CD8-positive, alpha-beta memory T cell (primary cell): Measurements from ENCODE around the gene PRR33. TPM values are rescaled to one million over a fixed set of nuclear protein-coding genes. Genes with fewer than 3 reads are reported as not detected.
A peak's percentile ranks its signal among the peaks of the same experiment; 100 is the strongest.

ENCODE experiments used
- CTCF ChIA-PET: fragments of 350-600 bp; sonication (Branson Sonifier 250); formaldehyde crosslinking; loops from one replicate; lab custom pipeline; 2021; ENCODE audit warnings: antibody characterized with exemption; lab: Charles Lee
- POLR2A ChIA-PET: fragments of 350-600 bp; sonication (Branson Sonifier 250); formaldehyde crosslinking; loops from one replicate; lab custom pipeline; 2021; ENCODE audit warnings: antibody characterized with exemption; lab: Charles Lee
- DNase-seq, 5 donors: peaks; one replicate each; pipeline versions ENCODE4 v3.0.0 to v3.0.0-alpha.2; 2020 to 2022; ENCODE audit warnings: mixed read lengths in 1 of 5
- H3K27ac ChIP-seq: one replicate; pipeline ENCODE4 v1.7.0; 2013; ENCODE audit warnings: low read depth, mild to moderate bottlenecking, low read length, moderate library complexity
- H3K27me3 ChIP-seq: 2 replicates; pipeline ENCODE4 v1.7.0; 2013; ENCODE audit warnings: low read length, mild to moderate bottlenecking; ENCODE audit not compliant: insufficient read depth, poor library complexity, severe bottlenecking
- H3K36me3 ChIP-seq: 2 replicates; pipeline ENCODE4 v1.7.0; 2013; ENCODE audit warnings: mild to moderate bottlenecking, low read length, moderate library complexity; ENCODE audit not compliant: insufficient read depth
- H3K4me1 ChIP-seq: 2 replicates; pipeline ENCODE4 v1.7.0; 2013; ENCODE audit warnings: mild to moderate bottlenecking, low read length, moderate library complexity; ENCODE audit not compliant: insufficient read depth
- H3K4me3 ChIP-seq: 2 replicates; pipeline ENCODE4 v1.7.0; 2013; ENCODE audit warnings: mild to moderate bottlenecking, low read length
- H3K9me3 ChIP-seq: 2 replicates; pipeline ENCODE4 v1.7.0; 2013; ENCODE audit warnings: mild to moderate bottlenecking, low read length
- H3K27ac Mint-ChIP-seq, 8 donors: one replicate each; pipeline ENCODE4 v1.8.0; 2020 to 2021; ENCODE audit warnings: mixed read lengths in 8 of 8, mild to moderate bottlenecking in 6 of 8, inconsistent platforms in 3 of 8, moderate library complexity in 3 of 8
- H3K27me3 Mint-ChIP-seq, 2 donors: one replicate each; pipeline ENCODE4 v1.8.0; 2020 to 2021; ENCODE audit warnings: mixed read lengths in 2 of 2, mild to moderate bottlenecking in 1 of 2, moderate library complexity in 1 of 2
- H3K36me3 Mint-ChIP-seq, 3 donors: one replicate each; pipeline ENCODE4 v1.8.0; 2020 to 2021; ENCODE audit warnings: mixed read lengths in 3 of 3, inconsistent platforms in 1 of 3, mild to moderate bottlenecking in 1 of 3
- H3K4me1 Mint-ChIP-seq, 3 donors: one replicate each; pipeline ENCODE4 v1.8.0; 2020 to 2021; ENCODE audit warnings: mixed read lengths in 3 of 3, inconsistent platforms in 1 of 3, mild to moderate bottlenecking in 1 of 3
- H3K4me3 Mint-ChIP-seq, 7 donors: one replicate each; pipeline ENCODE4 v1.8.0; 2020 to 2021; ENCODE audit warnings: mixed read lengths in 7 of 7, mild to moderate bottlenecking in 6 of 7, moderate library complexity in 4 of 7, inconsistent platforms in 2 of 7
- H3K9me3 Mint-ChIP-seq, 5 donors: one replicate each; pipeline ENCODE4 v1.8.0; 2020 to 2022; ENCODE audit warnings: mixed read lengths in 5 of 5, mild to moderate bottlenecking in 3 of 5, moderate library complexity in 2 of 5, inconsistent platforms in 1 of 5
- polyA plus RNA-seq: library from polyadenylated mRNA; unstranded; fragments of 300-500 nt; fragmentation: Illumina TruSeq; gene quantifications from one replicate; pipeline ENCODE4 v1.2.3, GENCODE V29; 2021
- total RNA-seq, 2 experiments: library from RNA; stranded (reverse); gene quantifications; one replicate each; pipeline ENCODE4 v1.2.3, GENCODE V29; 2021

PRR33 gene
- total and polyA plus RNA-seq, 3 experiments from 2014 or later: 0.17 TPM; not detected in 2

DNA sequence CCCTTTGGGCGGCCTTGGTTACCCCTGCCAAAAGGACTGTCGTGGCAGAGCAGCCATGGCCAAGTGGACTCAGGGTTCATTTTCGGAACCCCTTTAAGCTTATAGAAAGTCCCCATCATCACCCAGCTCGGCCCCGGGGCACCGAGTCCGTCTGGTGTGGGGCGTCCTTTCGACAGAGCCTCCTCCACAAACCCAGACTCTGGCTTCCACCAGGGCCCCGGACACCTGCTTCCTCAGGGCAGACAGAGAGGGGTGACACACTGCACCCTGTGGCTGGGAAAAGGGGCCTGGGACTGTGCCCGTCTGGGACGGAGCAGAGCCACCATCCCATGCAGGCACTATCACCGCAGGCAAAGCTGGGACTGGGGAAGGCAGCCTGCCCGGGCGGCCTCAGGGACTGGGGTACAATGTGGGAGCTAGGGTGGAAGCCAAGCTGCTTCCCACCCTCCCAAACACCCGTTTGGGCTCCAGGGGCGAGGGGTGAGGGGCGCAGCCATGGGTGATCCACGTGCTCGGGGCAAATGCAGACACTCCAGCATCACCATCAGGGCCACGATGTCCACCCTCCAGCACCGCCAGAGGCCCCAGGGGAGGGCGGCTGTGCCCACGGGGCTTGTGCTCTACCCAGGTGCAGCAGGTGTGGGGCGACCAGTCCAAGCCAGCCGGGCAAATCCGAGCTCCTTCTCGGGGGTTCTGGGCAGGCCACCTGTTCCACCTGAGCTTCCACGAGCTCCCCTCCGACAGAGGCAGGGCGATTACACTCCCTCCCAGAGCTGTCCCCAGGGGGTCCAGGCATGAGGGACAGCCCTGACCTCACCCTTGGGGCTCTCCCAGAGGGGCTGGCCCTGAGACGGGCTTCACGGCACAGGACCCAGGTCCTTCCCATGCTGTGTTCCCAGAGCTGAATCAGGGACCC is 43.7 kb upstream of the PRR33 start:
- CTCF ChIA-PET: interaction anchor here (0.7 to 3.0 kb wide), 4 partner anchors 22 to 241 kb away, joined by 3 to 10 read pairs (median 5); partner anchors contain the start of gene SYT8
- Histone ChIP-seq H3K27me3 (no peaks in the 10 kb centered on the region), H3K27ac (no peak overlapping the region), H3K36me3 (no peaks in the 10 kb centered on the region), H3K9me3 (no peaks in the 10 kb centered on the region), H3K4me1 (no peaks in the 10 kb centered on the region), H3K4me3 (no peak overlapping the region)
- H3K36me3 Mint-ChIP-seq: peaks cover 0 to 2% (median 0%) of the 10 kb centered on the region in 3 donors
- peaks cover 3 to 9% of the 10 kb centered on the region in 2 donors for H3K27me3 Mint-ChIP-seq
- H3K9me3 Mint-ChIP-seq: peaks cover 0 to 1% (median 0%) of the 10 kb centered on the region in 5 donors
- POLR2A ChIA-PET: no interaction called here
- no peak overlapping the region for H3K4me3 Mint-ChIP-seq
- peaks cover 7 to 13% (median 8%) of the 10 kb centered on the region in 3 donors for H3K4me1 Mint-ChIP-seq
- no peak overlapping the region for H3K27ac Mint-ChIP-seq
- peak in 1 of 5 donors; percentile 41 for DNase-seq

DNA sequence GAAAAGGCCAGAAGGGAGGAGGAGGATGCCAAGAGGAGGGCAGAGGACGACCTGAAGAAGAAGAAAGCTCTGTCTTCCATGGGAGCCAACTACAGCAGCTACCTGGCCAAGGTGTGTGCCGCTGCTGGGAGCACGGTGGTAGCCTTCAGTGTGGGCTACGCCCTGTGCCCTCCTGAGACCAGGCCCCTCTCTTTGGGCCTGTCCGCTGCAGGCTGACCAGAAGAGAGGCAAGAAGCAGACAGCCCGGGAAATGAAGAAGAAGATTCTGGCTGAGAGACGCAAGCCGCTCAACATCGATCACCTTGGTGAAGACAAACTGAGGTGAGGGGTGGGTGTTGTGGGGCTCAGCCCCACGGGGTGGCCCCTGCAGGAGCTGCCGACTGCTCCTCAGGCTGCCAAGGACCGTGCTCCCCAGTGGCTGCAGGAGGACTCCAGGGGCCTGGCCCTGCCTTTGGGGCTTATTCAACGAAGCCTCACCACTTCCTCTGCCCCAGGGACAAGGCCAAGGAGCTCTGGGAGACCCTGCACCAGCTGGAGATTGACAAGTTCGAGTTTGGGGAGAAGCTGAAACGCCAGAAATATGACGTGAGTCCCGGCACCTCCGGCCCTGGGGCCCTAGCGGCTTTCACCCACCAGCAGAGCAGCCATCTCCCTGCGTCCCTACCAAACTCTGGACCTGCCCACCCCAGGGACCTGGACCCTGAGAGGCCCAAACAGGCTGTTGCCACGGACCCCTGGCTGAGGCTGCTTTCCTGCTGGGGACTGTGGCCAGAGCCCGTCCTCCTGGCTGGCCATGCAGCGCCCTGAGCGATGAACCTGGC is 42.9 kb upstream of the PRR33 start:
- H3K9me3 Mint-ChIP-seq: peaks cover 0 to 1% (median 0%) of the 10 kb centered on the region in 5 donors
- POLR2A ChIA-PET: no interaction called here

DNA sequence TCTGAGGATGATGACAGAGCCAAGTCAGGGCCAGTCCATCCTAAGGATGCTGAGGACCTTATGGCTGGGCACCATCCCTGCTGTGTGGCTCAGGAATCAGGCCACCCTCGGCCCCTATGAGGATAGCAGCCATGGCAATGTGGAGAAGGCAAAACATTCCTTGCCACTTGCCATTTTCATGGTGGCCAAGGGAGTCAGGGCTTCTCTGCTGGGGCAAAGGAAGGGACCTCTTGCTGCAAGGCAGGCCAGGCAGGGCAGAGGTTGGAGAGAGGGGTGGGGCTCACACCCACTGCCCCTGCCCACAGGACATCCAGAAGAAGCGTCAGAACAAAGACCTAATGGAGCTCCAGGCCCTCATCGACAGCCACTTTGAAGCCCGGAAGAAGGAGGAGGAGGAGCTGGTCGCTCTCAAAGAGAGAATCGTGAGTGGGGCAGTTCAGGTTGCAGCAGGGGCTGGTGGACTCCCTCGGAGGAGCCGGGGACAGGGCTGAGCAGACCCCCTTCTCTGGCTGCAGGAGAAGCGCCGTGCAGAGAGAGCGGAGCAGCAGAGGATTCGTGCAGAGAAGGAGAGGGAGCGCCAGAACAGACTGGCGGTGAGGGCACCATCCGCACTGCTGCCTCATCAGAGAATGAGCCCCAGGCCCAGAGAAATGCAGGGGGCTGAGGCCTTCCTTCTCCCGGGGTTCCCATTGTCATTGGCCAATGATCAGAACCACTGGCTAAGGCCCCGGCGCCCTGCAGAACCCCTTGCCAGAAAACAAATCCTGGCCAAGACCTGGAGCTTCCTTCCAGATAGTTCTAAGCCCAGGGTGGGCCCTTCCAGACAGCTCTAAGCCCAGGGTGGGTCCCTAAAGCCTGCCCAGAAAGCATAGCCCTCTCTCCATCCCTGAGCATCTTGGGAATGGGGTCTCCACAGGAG is 42.0 kb upstream of the PRR33 start:
- Histone ChIP-seq H3K36me3 (no peaks in the 10 kb centered on the region), H3K4me1 (no peaks in the 10 kb centered on the region), H3K9me3 (no peaks in the 10 kb centered on the region), H3K27me3 (no peaks in the 10 kb centered on the region), H3K27ac (no peak overlapping the region), H3K4me3 (no peak overlapping the region)
- ChIA-PET CTCF (interaction anchor here (3.0 kb wide), 1 partner anchor 100 kb away, joined by 10 read pairs; the partner anchor contains the start of gene SYT8), POLR2A (no interaction called here)
- Mint-ChIP-seq H3K27me3 (peaks cover 3 to 7% of the 10 kb centered on the region in 2 donors), H3K4me1 (peaks cover 4 to 5% (median 4%) of the 10 kb centered on the region in 3 donors), H3K4me3 (no peak overlapping the region), H3K9me3 (peaks cover 0 to 1% (median 0%) of the 10 kb centered on the region in 5 donors), H3K27ac (peak overlapping the region in 1 of 8 donors; percentile 44), H3K36me3 (peaks cover 0 to 2% (median 0%) of the 10 kb centered on the region in 3 donors)
- DNase-seq: peak in 1 of 5 donors; percentile 19

More for the DNA sequence above, 42.9 kb upstream of the PRR33 start:
- no peak overlapping the region for H3K4me3 ChIP-seq
- no peaks in the 10 kb centered on the region for H3K27me3 ChIP-seq
- no peak overlapping the region for H3K4me3 Mint-ChIP-seq
- peaks cover 8 to 11% (median 10%) of the 10 kb centered on the region in 3 donors for H3K4me1 Mint-ChIP-seq
- no peaks in the 10 kb centered on the region for H3K9me3 ChIP-seq
- no peaks in the 10 kb centered on the region for H3K36me3 ChIP-seq
- no peak overlapping the region for H3K27ac ChIP-seq
- no peak overlapping the region for H3K27ac Mint-ChIP-seq
- peaks cover 3 to 9% of the 10 kb centered on the region in 2 donors for H3K27me3 Mint-ChIP-seq
- H3K4me1 ChIP-seq: no peaks in the 10 kb centered on the region
- H3K36me3 Mint-ChIP-seq: peaks cover 0 to 2% (median 0%) of the 10 kb centered on the region in 3 donors
- CTCF ChIA-PET: interaction anchor here (1.8 to 3.0 kb wide), 2 partner anchors 52 to 101 kb away, joined by 7 to 10 read pairs; partner anchors contain the start of gene SYT8
- DNase-seq: peak in 1 of 5 donors; percentile 30

DNA sequence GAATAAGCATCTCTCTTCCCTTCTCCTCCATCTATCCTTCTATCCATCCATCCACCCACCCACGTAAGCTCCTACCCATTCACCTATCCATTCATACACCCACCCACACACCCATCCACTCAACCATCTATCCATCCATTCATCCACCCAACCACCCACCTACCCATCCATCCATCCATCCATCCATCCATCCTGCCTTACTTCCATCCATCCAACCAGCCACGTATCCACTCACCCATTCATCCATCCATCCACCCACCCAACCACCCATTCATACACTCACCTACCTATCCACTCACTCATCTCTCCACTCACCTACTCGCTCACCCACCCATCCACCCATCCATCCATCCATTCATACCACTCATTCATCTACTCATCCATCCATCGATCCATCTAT is 41.0 kb upstream of the PRR33 start:
- Mint-ChIP-seq H3K36me3 (peaks cover 0 to 2% (median 0%) of the 10 kb centered on the region in 3 donors), H3K27ac (no peak overlapping the region), H3K27me3 (peaks cover 3 to 7% of the 10 kb centered on the region in 2 donors), H3K4me1 (peaks cover 4 to 5% (median 4%) of the 10 kb centered on the region in 3 donors), H3K9me3 (peaks cover 0 to 1% (median 0%) of the 10 kb centered on the region in 5 donors), H3K4me3 (no peak overlapping the region)
- no peak overlapping the region for H3K27ac ChIP-seq
- no peaks in the 10 kb centered on the region for H3K9me3 ChIP-seq
- ChIA-PET CTCF (no interaction called here), POLR2A (no interaction called here)
- H3K36me3 ChIP-seq: no peaks in the 10 kb centered on the region
- no peak overlapping the region for H3K4me3 ChIP-seq
- peak in 1 of 5 donors; percentile 19 for DNase-seq
- H3K4me1 ChIP-seq: no peaks in the 10 kb centered on the region
- no peaks in the 10 kb centered on the region for H3K27me3 ChIP-seq

DNA sequence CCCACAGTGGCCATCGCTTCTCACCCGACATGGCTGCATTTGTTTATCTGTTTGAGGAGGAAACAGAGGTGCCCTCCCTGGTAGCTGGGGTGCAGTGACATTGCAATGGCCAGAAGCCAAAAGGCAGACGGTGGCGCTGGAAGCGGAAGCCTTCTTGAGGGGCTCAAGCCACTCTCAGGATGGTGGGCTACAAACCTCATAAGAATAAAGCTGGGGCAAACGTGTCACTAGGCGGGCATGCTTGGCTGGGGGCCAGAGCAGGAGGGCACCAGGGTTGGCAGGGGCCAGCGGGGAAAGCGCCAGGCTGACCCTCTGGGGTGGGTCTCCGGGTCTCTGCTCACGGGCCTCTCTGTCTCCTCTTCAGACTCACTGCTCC is 40.4 kb upstream of the PRR33 start:
- Histone ChIP-seq H3K36me3 (no peaks in the 10 kb centered on the region), H3K27me3 (no peaks in the 10 kb centered on the region), H3K4me1 (no peaks in the 10 kb centered on the region), H3K9me3 (no peaks in the 10 kb centered on the region), H3K27ac (no peak overlapping the region), H3K4me3 (no peak overlapping the region)
- peaks cover 4 to 5% (median 4%) of the 10 kb centered on the region in 3 donors for H3K4me1 Mint-ChIP-seq
- H3K9me3 Mint-ChIP-seq: peaks cover 0 to 1% (median 0%) of the 10 kb centered on the region in 5 donors
- ChIA-PET CTCF (no interaction called here), POLR2A (no interaction called here)
- H3K36me3 Mint-ChIP-seq: peaks cover 0 to 2% (median 0%) of the 10 kb centered on the region in 3 donors
- peak in 1 of 5 donors; percentile 36 for DNase-seq
- H3K4me3 Mint-ChIP-seq: peak overlapping the region in 1 of 7 donors; percentile 48
- no peak overlapping the region for H3K27ac Mint-ChIP-seq
- H3K27me3 Mint-ChIP-seq: peaks cover 3 to 7% of the 10 kb centered on the region in 2 donors

DNA sequence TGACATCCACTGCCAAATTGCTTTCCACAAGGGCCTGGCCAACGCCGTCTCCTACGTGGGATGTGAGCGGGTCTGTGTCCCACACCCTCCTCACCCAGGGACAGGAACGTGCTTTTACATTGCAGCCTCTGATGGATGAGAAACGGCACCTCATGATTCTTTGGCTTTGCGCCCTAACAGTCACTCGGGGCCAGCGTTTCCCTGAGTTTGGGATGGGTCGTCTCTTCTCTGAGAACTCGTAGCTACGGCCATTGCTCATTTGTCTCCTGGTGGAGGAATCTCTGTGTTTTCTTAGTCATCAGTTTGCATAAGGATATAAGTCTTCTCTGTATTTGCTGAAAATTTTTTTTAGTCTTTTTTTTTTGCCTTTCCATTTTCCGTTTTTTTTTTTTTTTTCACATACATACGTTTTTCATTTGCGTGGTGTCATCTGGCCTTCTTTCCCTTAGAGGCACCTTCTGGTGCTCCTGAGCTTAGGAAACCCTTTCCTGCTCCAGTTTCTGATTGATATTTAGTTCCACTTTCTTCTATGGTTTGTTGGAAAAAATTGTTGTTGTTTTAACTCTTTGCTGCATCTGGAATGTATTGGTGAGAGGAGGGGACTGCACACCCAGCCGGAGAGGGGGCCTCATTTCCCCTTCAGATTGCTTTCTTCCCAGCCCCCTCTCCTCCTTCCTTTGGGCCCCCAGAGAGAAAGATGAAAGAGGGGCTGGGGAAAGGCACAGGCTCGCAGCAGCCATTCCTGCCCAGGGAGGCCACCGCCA is 39.8 kb upstream of the PRR33 start:
- CTCF ChIA-PET: no interaction called here
- Histone ChIP-seq H3K27ac (no peak overlapping the region), H3K27me3 (no peaks in the 10 kb centered on the region), H3K9me3 (no peaks in the 10 kb centered on the region), H3K36me3 (no peaks in the 10 kb centered on the region), H3K4me1 (no peaks in the 10 kb centered on the region), H3K4me3 (no peak overlapping the region)
- Mint-ChIP-seq H3K36me3 (peaks cover 0 to 2% (median 0%) of the 10 kb centered on the region in 3 donors), H3K9me3 (peaks cover 0 to 1% (median 0%) of the 10 kb centered on the region in 5 donors), H3K4me1 (peaks cover 4 to 5% (median 4%) of the 10 kb centered on the region in 3 donors), H3K27me3 (peaks cover 6 to 7% of the 10 kb centered on the region in 2 donors), H3K4me3 (peak overlapping the region in 1 of 7 donors; percentile 27), H3K27ac (no peak overlapping the region)
- DNase-seq: no peak
- POLR2A ChIA-PET: interaction anchor here (0.7 kb wide), 1 partner anchor 984 kb away, joined by 3 read pairs; no protein-coding TSS in a partner anchor
